Right ventricle myocardium inferior (tissue), 1 donor: ENCODE results near the gene P4HB. TPM values are rescaled to one million over a fixed set of nuclear protein-coding genes. Genes with fewer than 3 reads are reported as not detected.

ENCODE experiments used
- ATAC-seq: fragments of 200-7000 bp; cut with Tn5 transposase; one replicate; pipeline ENCODE4 v1.9.1; 2020; ENCODE audit warnings: mild to moderate bottlenecking, moderate library complexity
- DNase-seq: peaks from one replicate; pipeline ENCODE4 v3.0.0; 2021; ENCODE audit errors: missing footprints
- intact Hi-C: fragments of 100-400 bp; cut with DNase I; formaldehyde crosslinking; loops from one replicate; pipeline ENCODE4 v1.11.0; 2022
- total RNA-seq: library from RNA; stranded (reverse); fragmentation: NEBNext Ultra II Directional; extraction: Animal tissue kit (Norgen Biotek cat#: 25700); gene quantifications from one replicate; pipeline ENCODE4 v1.2.1, GENCODE V29; 2021
- donor health status: DM: no; HTN: yes; CAD: no; lungs with severe emphysema.

The P4HB gene
- total RNA-seq, 1 donor from 2014 or later, result 355 TPM

- DNase-seq, result no peak
- intact Hi-C loops, result no loop called here
- no peak for ATAC-seq
These were observed 21.0 kb downstream of the P4HB start for GRCh38 chr17:81839301-81839700.

- intact Hi-C loops, result no loop called here
- no peak for ATAC-seq
- DNase-seq, result no peak
These were observed 21.5 kb downstream of the P4HB start for GRCh38 chr17:81838753-81839255.

GRCh38 chr17:81837641-81838040 lies 22.7 kb downstream of the P4HB start:
- no peak for DNase-seq
- intact Hi-C loops, result no loop called here
- ATAC-seq, result no peak

GRCh38 chr17:81834831-81835267 lies 25.5 kb downstream of the P4HB start, which contains the start of gene PPP1R27:
Gene PPP1R27, minus strand, starts transcription at chr17:81835050. Its CDS starts 97 bp downstream, at chr17:81834953.
- DNase-seq (no peak), ATAC-seq (no peak)
- intact Hi-C loops, result no loop called here

- ATAC-seq, result no peak
- intact Hi-C loops, result loop anchor here (1.0 kb wide), 1 partner anchor 26 kb away; the partner anchor contains the start of gene P4HB
- DNase-seq, result no peak
These were observed 26.2 kb downstream of the P4HB start for GRCh38 chr17:81833921-81834830.

- ATAC-seq (peak; percentile 92), DNase-seq (peak; percentile 99)
- intact Hi-C loops, result loop anchor here (1.0 kb wide), 1 partner anchor 27 kb away; the partner anchor contains the start of gene P4HB
These were observed 27.0 kb downstream of the P4HB start, which contains the start of gene MCRIP1 for GRCh38 chr17:81833160-81833920. Gene MCRIP1, minus strand, starts transcription at chr17:81833291. Its CDS starts 8,785 bp downstream, at chr17:81824506.

- DNase-seq (no peak), ATAC-seq (no peak)
- intact Hi-C loops, result loop anchor here (1.0 kb wide), 1 partner anchor 28 kb away; the partner anchor contains the start of gene P4HB
These were observed 27.7 kb downstream of the P4HB start for GRCh38 chr17:81832608-81833159.

- intact Hi-C loops, result no loop called here
- no peak for DNase-seq
These were observed 28.3 kb downstream of the P4HB start for GRCh38 chr17:81831957-81832607.

GRCh38 chr17:81831563-81831956 lies 28.8 kb downstream of the P4HB start:
- DNase-seq (no peak), ATAC-seq (no peak)
- intact Hi-C loops, result no loop called here

More at GRCh38 chr17:81831957-81832607, 28.3 kb downstream of the P4HB start:
- ATAC-seq, result peak; percentile 22

- intact Hi-C loops, result no loop called here
- no peak for ATAC-seq
These were observed 30.5 kb downstream of the P4HB start for GRCh38 chr17:81829858-81830257.

GRCh38 chr17:81828656-81829055 lies 31.7 kb downstream of the P4HB start:
- ATAC-seq (no peak), DNase-seq (no peak)
- intact Hi-C loops, result no loop called here

More at GRCh38 chr17:81829858-81830257, 30.5 kb downstream of the P4HB start:
- no peak for DNase-seq

GRCh38 chr17:81825841-81826466 lies 34.4 kb downstream of the P4HB start:
- DNase-seq, result no peak
- no peak for ATAC-seq
- intact Hi-C loops, result no loop called here

- intact Hi-C loops, result loop anchor here (5.0 kb wide), 1 partner anchor 118 kb away; no protein-coding TSS in a partner anchor
- no peak for DNase-seq
- ATAC-seq, result no peak
These were observed 35.7 kb downstream of the P4HB start for GRCh38 chr17:81824595-81824994.

- intact Hi-C loops, result loop anchor here (5.0 kb wide), 1 partner anchor 118 kb away; no protein-coding TSS in a partner anchor
- DNase-seq (no peak), ATAC-seq (no peak)
These were observed 36.4 kb downstream of the P4HB start for GRCh38 chr17:81823820-81824550.

GRCh38 chr17:81822996-81823819 lies 37.1 kb downstream of the P4HB start:
- no peak for DNase-seq
- ATAC-seq, result no peak
- intact Hi-C loops, result loop anchor here (5.0 kb wide), 1 partner anchor 119 kb away; no protein-coding TSS in a partner anchor

- DNase-seq, result no peak
- intact Hi-C loops, result loop anchor here (5.0 kb wide), 1 partner anchor 120 kb away; no protein-coding TSS in a partner anchor
- no peak for ATAC-seq
These were observed 38.1 kb downstream of the P4HB start for GRCh38 chr17:81822312-81822637.
